Measurements from ENCODE around the gene KRT17. TPM values are rescaled to one million over a fixed set of nuclear protein-coding genes. Genes with fewer than 3 reads are reported as not detected.
"Not testable (repeated sequence)": the region's sequence is repeated elsewhere in the genome, so short reads cannot be mapped to it uniquely, and the experiment has no call there.

The KRT17 gene
- total RNA-seq, 1 donor from 2014 or later: 3.1 TPM

GRCh38 chr17:41653892-41654677 lies 29.7 kb upstream of the KRT17 start:
- no peak for DNase-seq (ENCODE audit: low read depth, low spot score)

DNA sequence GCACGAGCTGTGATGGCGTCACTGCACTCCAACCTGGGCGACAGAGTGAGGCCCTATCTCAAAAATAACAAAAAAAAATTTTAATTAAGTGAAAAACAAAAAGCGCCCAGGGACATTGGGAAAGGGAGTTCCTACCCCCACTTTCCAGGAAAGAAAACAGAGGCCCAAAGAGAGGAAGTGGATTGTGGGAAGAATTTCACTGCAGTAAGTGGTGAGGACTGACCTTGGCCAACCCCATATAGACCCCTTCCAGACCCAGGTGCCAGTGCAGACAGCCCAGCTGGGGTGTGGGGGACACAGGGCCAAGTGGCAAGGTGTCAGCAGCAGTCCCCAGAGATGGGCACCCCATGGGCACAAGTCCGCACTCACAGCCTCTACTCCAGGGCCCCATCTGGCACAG lies 29.0 kb upstream of the KRT17 start:
- DNase-seq (ENCODE audit: low read depth, low spot score): no peak

DNA sequence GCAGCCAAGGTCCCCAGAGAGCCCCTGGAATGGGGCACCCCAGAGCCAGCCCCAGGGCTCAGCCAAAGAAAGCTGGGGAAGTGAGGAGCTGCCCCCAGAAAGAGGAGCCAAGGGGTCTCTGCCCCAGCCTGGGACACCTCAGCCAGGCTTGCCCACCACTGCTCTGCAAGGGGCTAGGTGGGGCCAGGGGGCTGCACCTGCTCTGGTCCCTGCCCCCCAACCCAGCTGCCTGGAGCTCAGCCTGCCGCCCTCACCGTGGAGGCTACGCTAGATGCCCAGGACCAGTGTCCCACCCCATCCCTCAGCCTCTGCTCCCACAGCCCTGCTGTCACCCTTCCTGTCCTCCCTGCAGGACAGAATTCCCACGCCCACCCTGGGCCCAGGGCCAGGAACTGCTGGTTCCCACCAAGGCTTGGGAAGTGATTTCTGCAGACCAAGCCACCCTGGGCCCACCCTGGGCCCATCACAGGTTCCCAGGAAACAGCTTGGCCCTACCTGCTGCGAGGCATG lies 28.1 kb upstream of the KRT17 start:
- no peak for DNase-seq (ENCODE audit: low read depth, low spot score)

GRCh38 chr17:41651625-41652460 lies 27.5 kb upstream of the KRT17 start:
- no peak for DNase-seq (ENCODE audit: low read depth, low spot score)

DNA sequence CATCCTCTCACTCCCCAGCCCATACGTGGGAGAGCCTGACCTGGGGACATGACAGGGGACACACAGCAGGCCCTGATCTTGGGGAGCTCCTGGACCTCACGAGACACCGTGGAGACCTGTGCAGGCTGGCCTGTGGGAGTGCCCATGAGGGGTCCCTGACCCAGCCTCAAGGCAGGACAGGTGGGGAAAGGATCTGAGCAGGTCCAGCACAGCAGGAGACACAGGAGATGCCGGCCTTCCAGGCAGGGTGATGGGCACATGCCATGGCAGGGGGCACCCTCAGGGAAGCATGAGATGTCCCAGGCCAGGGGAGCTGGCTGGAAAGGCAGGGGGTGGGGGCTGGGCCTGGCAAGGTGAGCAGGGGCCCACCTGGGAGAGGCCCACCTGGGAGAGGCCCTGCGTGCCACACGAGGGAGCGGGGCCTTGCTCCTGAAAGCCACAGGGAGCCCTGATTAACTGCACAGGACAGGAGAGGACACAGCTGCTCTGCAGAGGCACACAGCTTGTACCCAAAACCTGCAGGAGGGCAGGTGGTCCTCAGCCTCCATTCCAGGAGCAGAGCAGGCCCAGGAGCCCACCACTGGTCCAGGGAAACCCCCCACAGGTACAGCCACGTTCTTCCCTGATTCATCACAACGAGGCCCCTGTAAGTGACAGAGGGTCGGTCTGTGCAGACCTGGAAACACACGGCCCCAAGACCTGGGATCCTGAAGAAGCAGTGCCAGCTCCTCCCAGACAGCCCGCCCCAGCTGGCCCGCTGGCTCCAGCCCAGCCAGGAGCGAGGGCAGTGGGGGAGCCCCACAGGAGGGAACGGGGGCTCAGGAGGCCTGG lies 26.6 kb upstream of the KRT17 start:
- no peak for DNase-seq (ENCODE audit: low read depth, low spot score)

DNA sequence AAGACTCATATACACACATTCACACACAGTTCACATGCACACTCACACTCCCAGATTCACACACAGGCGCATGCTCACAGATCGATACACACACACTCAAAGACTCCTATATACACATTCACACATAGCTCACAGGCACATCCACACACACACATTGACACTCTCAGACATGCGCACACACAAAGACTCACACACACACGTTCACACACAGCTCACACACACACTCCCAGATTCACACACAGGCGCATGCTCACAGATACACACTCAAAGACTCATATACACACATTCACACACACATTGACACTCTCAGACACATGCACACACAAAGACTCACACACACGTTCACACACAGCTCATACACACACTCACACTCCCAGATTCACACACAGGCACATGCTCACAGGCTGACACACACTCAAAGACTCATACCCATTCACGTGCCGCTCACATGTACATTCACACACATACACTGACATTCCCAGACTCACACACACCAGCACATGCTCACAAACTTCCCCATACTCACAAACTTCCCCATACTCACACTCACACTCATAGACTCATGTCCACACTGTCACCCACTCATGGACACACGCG lies 25.6 kb upstream of the KRT17 start:
- DNase-seq (ENCODE audit: low read depth, low spot score): no peak

GRCh38 chr17:41648411-41649195 lies 24.2 kb upstream of the KRT17 start:
- peak; percentile 47 for DNase-seq (ENCODE audit: low read depth, low spot score)

- no peak for DNase-seq (ENCODE audit: low read depth, low spot score)
These were observed 23.6 kb upstream of the KRT17 start for GRCh38 chr17:41647940-41648410.

GRCh38 chr17:41647038-41647813 lies 22.9 kb upstream of the KRT17 start:
- DNase-seq (ENCODE audit: low read depth, low spot score): no peak

GRCh38 chr17:41642252-41643156 lies 18.1 kb upstream of the KRT17 start:
- no peak for DNase-seq (ENCODE audit: low read depth, low spot score)

- not testable (repeated sequence) for DNase-seq (ENCODE audit: low read depth, low spot score)
These were observed 16.2 kb upstream of the KRT17 start for GRCh38 chr17:41640596-41640995.

GRCh38 chr17:41639492-41640473 lies 15.4 kb upstream of the KRT17 start:
- no peak for DNase-seq (ENCODE audit: low read depth, low spot score)

DNA sequence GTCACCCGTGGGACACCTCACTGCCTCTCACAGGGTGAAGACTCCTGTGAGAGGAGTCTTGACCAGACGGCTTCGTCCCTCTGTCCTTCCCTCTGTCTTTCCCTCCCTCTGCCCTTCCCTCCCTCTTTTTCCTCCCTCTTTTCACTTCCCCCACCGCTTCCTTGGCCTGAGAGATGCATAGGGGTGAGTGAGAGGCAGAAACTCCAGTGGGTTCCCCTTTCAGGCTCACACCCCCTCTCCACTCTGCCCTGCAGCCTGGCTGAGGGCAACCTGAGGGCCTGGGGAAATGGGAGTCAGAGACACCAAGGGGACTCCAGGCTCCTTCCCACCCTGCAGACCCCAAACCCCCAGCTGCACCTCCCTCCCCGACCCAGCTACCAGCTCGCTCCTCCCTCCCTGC lies 14.6 kb upstream of the KRT17 start:
- no peak for DNase-seq (ENCODE audit: low read depth, low spot score)

GRCh38 chr17:41638194-41638593 lies 13.8 kb upstream of the KRT17 start:
- DNase-seq (ENCODE audit: low read depth, low spot score): no peak

DNA sequence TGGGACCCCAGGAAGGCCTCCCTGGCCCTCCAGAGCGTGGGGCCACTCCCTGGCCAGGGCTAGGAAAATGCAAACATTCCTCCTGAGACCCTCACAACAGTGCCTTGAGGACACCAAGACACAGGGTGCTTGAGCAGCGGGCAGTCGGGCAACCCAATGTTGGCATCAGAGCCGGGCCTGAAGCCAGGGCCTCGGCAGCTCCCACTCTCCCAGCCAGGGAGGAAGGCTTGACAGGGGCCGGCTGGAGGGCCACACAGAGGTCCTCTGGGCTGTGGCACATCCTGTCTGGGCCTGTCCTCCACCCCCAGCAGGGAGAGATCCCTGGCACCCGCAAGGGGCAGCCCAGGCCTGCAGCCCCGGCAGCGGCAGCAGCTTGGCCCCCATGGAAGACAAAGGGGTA lies 12.3 kb upstream of the KRT17 start:
- no peak for DNase-seq (ENCODE audit: low read depth, low spot score)

DNA sequence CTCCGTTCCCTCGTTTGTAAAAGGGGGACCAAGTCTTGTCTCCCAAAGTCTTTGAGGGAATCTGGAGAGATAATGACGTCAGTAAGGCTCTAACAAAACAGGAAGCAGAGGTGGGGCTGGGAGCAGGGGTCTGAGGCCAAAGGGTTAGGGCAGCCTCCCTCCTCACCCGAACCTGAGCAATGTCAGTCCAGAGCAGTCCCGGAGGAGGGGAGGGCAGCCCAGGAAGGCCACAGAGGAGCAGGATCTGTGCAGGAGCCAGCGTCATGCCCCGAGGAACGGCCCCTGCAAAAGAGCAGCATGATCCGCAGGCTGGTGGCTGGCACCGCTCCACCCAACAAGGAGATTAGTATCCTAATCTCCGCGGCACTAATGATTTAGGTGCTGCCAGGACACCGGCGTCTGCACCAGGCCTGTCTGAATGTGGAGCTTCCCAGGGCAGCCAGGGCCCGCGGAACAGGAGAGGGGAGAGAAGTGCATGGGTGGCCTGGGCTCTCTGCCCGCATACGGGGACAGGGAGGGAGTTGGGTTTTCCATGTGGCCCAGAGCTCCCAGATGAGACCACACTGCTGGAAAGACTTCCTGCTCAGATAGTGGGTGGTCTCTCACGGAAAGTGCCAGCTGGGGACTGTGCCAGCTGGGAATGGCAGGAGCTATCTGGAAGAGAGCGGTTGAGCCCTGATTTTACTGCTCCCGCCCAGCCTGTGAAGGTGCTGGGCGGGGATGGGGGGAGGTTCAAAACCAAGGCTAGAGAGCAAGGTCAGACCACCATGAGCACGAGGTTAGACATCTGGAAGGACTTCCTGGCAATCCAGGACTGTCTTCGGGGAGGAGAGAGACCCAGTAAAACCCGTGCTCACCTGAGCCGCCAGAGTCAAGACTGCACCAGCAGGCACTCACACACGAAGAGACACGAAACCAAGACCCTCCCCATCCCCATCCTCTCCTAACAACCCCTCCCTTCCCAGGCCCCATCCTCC lies 11.0 kb upstream of the KRT17 start:
- no peak for DNase-seq (ENCODE audit: low read depth, low spot score)

Data from pulmonary artery endothelial cell (primary cell).